ENCODE data around the gene CHST4. TPM values are rescaled to one million over a fixed set of nuclear protein-coding genes. Genes with fewer than 3 reads are reported as not detected.
A peak's percentile ranks its signal among the peaks of the same experiment; 100 is the strongest.

Gene CHST4
- total and polyA plus RNA-seq, 9 of the 15 experiments (the other 6 are each of a cell fraction or from before 2014, with no cell fraction given), result 0.07 TPM; not detected in 8

DNA sequence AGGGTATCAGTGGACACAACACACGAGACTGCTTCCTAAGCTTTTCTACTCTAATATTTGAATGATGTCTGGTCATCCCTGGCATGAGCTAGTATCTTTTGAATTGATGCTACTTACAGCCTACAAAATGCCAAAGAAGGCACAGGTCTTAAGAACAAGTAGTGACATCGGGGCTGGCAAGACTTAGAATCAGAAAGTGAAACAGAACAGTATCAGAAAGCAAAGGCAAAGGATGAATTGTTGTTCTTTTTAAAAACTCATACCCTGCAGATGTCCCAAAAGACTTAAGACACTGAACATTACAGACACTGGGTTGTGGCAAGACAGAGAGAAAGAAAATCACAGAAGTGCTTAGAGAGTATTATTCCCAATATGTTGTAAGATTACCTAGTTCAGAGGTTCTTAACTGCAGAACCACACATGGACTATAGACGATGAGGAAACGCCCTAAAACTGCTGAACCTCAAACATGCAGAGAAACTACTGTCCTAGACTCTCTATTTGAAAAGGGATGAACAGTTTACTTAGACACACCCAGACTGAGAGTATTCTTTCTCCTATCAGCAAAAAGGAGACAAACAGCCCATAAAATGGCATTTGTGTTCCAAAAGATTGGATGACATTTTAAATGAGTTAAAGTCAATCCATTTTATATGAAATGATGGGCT lies 49.6 kb upstream of the CHST4 start (continued):
- TF ChIP-seq RBM25 (IDR thresholded peaks at IDR 0.05; ENCODE audit: low read depth, low read length, severe bottlenecking) (no peak), GTF2A2 (tag; IDR thresholded peaks at IDR 0.05) (no peak)
- TF ChIP-seq, protein P1, sequence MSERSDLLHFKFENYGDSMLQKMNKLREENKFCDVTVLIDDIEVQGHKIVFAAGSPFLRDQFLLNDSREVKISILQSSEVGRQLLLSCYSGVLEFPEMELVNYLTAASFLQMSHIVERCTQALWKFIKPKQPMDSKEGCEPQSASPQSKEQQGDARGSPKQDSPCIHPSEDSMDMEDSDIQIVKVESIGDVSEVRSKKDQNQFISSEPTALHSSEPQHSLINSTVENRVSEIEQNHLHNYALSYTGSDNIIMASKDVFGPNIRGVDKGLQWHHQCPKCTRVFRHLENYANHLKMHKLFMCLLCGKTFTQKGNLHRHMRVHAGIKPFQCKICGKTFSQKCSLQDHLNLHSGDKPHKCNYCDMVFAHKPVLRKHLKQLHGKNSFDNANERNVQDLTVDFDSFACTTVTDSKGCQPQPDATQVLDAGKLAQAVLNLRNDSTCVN (CRISPR knock-in tag; IDR thresholded peaks at IDR 0.05), result no peak
- TF ChIP-seq, protein P2, sequence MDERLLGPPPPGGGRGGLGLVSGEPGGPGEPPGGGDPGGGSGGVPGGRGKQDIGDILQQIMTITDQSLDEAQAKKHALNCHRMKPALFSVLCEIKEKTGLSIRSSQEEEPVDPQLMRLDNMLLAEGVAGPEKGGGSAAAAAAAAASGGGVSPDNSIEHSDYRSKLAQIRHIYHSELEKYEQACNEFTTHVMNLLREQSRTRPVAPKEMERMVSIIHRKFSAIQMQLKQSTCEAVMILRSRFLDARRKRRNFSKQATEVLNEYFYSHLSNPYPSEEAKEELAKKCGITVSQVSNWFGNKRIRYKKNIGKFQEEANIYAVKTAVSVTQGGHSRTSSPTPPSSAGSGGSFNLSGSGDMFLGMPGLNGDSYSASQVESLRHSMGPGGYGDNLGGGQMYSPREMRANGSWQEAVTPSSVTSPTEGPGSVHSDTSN (CRISPR knock-in tag; IDR thresholded peaks at IDR 0.05; ENCODE audit: low read depth), result no peak
- TF ChIP-seq, protein P2 (tag; conservative IDR thresholded peaks at IDR 0.05; ENCODE audit: low read depth), result no peak

DNA sequence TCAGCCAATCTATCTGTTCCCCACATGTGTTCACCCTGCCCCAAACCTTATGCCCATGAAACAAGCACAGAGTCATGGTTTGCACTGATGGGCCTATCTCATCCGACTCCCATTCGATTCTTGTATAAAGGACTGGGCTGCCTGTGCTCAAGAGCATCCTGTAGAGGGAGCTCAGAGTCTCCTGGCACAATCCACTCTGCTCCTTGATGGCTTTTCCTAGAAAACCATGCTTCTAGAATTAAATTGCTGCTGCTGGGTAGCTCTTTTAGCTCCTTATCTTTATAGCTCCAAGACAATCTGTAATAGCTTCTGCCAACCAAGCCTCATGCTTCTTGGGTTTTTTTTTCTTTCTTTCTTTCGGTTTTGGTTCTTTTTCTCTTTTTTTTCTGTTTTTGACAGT lies 46.8 kb upstream of the CHST4 start:
- Histone ChIP-seq H3K79me2 (ENCODE audit: control insufficient read depth, insufficient read depth, low read length) (no peaks in the 10 kb centered on the region), H3K27ac (ENCODE audit: extremely low read depth, low read depth, low read length) (no peak overlapping the region), H3K9me3 (replicated peaks; ENCODE audit: control insufficient read depth, insufficient read depth, low read depth, low read length) (no peaks in the 10 kb centered on the region), H4K20me1 (replicated peaks; ENCODE audit: control insufficient read depth, insufficient read depth, low read length) (no peaks in the 10 kb centered on the region), H3K4me2 (ENCODE audit: insufficient read depth, low read length) (no peak overlapping the region; the same call in 1 of the 2 replicates), H3K4me1 (replicated peaks in 1 of 2; ENCODE audit: control insufficient read depth in 2 of 2, insufficient read depth in 2 of 2, low read length in 2 of 2) (peaks cover 2 to 4% of the 10 kb centered on the region in 2 experiments; a peak in 3 of 5 replicates), H2AFZ (ENCODE audit: low read depth, low read length) (no peak overlapping the region), H3K9me1 (ENCODE audit: control insufficient read depth, insufficient read depth, low read length) (no peaks in the 10 kb centered on the region), H3K9ac (ENCODE audit: insufficient read depth in 1 of 2, low read depth in 2 of 2, low read length in 2 of 2) (no peak overlapping the region), H3K4me3 (no peak overlapping the region), H3K27me3 (ENCODE audit: control insufficient read depth in 2 of 2, insufficient read depth in 2 of 2, low read length in 2 of 2) (no peaks in the 10 kb centered on the region), H3K36me3 (ENCODE audit: control insufficient read depth, insufficient read depth, low read length) (no peaks in the 10 kb centered on the region)
- in situ Hi-C loops (cut with MboI), result no loop called here
- ATAC-seq, result peak; percentile 92
- WGBS (ENCODE audit: insufficient coverage, low coverage, missing lambda C conversion rate), result 12% methylated on average over 3 of the region's 3 CpGs
- POLR2A ChIA-PET, result interaction anchor here (0.6 to 0.7 kb wide), 2 partner anchors 9 to 538 kb away, joined by 3 to 4 read pairs; no protein-coding TSS in a partner anchor
- intact Hi-C loops (cut with micrococcal nuclease), result loop anchor here (1.0 kb wide), 2 partner anchors 20 to 57 kb away; no protein-coding TSS in a partner anchor
- DNase-seq (ENCODE audit: extremely low read depth in 1 of 4, low spot score in 3 of 4), result peak; percentile 16 to 67 (median 42)
- CTCF ChIA-PET (ENCODE audit: low intra/inter-chr PET ratio), result interaction anchor here (1.1 to 1.2 kb wide), 2 partner anchors 20 to 21 kb away, joined by 3 to 7 read pairs; no protein-coding TSS in a partner anchor
- no TSS peak for BruUV-seq (replicated peaks)
- FAIRE-seq, result peak; percentile 89
- TF ChIP-seq ZFX (CRISPR knock-in tag; IDR thresholded peaks at IDR 0.05), result no peak
- TF ChIP-seq THRAP3 (IDR thresholded peaks at IDR 0.05; ENCODE audit: borderline replicate concordance), result no peak

Measured in K562 (cell line).